NCI-H345 treated with DMSO at 0.1 percent for 48 hours (cell line): ENCODE data around the gene CYBC1.

ENCODE experiments used
- DNase-seq: peaks from one replicate; lab custom pipeline; 2025; ENCODE audit not compliant: unreplicated experiment; lab: John Stamatoyannopoulos, UW

The CYBC1 gene

GRCh38 chr17:82450357-82451106, at the start of gene CYBC1:
Gene CYBC1 (minus strand): TSS chr17:82450752. CDS start chr17:82449254, 1,498 bp downstream.
- DNase-seq = peak; percentile 89

GRCh38 chr17:82497483-82498405, 47.2 kb upstream of the CYBC1 start:
- peak; percentile 32 for DNase-seq

GRCh38 chr17:82496529-82497434, 46.2 kb upstream of the CYBC1 start:
- peak; percentile 88 for DNase-seq

- peak; percentile 79 for DNase-seq
Measured at GRCh38 chr17:82495844-82496528, 45.4 kb upstream of the CYBC1 start.

- peak; percentile 49 for DNase-seq
Measured at GRCh38 chr17:82494236-82495055, 43.9 kb upstream of the CYBC1 start.

GRCh38 chr17:82493226-82493781, 42.8 kb upstream of the CYBC1 start:
- no peak for DNase-seq

- no peak for DNase-seq
Measured at GRCh38 chr17:82492643-82493225, 42.2 kb upstream of the CYBC1 start.

GRCh38 chr17:82491533-82491932, 41.0 kb upstream of the CYBC1 start:
- no peak for DNase-seq

GRCh38 chr17:82491196-82491530, 40.6 kb upstream of the CYBC1 start:
- no peak for DNase-seq

GRCh38 chr17:82490512-82491195, 40.1 kb upstream of the CYBC1 start:
- peak; percentile 55 for DNase-seq

- DNase-seq = peak; percentile 91
Measured at GRCh38 chr17:82489851-82490511, 39.4 kb upstream of the CYBC1 start.

GRCh38 chr17:82489117-82489516, 38.6 kb upstream of the CYBC1 start:
- DNase-seq = no peak

- DNase-seq = no peak
Measured at GRCh38 chr17:82487910-82488309, 37.4 kb upstream of the CYBC1 start.

GRCh38 chr17:82486231-82487094, 35.9 kb upstream of the CYBC1 start:
- no peak for DNase-seq

GRCh38 chr17:82483836-82484235, 33.3 kb upstream of the CYBC1 start:
- DNase-seq = no peak

- DNase-seq = no peak
Measured at GRCh38 chr17:82483204-82483660, 32.7 kb upstream of the CYBC1 start.

- DNase-seq = no peak
Measured at GRCh38 chr17:82480318-82480717, 29.8 kb upstream of the CYBC1 start.
